ENCODE data around the gene CGB7. TPM values are rescaled to one million over a fixed set of nuclear protein-coding genes. Genes with fewer than 3 reads are reported as not detected.
"Not testable (repeated sequence)": the region's sequence is repeated elsewhere in the genome, so short reads cannot be mapped to it uniquely, and the experiment has no call there.

Gene CGB7
- total and polyA plus RNA-seq, 2 experiments from 2014 or later = 0.32 to 0.97 TPM

DNA sequence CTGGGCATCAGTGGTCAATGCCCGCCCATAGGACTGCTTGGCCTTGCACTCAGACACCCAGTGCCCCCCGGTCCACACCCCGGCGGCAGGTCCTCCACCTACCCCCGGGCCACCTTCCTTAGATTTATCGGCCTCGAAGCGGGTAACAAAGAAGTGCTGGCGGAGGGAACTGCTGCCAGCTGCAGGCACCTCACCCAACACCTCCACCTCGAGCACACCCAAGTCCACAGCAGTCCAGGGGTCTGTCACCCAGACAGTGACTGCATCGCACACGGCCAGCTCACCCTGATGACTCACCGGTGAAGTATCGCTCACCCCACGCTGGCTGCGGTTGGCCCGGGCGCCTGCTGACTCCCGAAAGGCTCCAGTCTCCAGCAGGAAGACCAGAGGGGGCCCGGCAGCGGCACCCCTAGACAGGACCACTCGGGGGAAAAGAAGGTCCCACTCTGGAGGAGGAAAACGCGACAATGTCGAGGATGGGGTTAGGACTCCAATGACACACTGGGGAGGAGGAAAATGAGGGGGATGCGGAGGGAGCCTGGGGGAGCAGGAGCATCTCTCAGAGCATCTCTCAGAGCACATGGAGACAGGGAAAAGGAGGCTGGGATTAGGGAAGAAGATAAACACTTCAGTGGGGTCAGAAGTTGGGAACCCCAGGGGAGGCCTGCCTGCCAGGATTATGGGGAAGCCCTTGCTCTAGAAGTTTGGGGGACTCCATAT lies 18.8 kb downstream of the CGB7 start:
- not testable (repeated sequence) for H3K4me3 Mint-ChIP-seq; H3K27ac ChIP-seq (ENCODE audit: low read depth); H3K4me1 Mint-ChIP-seq; H3K79me2 ChIP-seq (replicated peaks; ENCODE audit: insufficient read depth); H3K36me3 ChIP-seq (ENCODE audit: insufficient read depth); H3K27me3 Mint-ChIP-seq (ENCODE audit: insufficient read depth, low read depth, poor library complexity); H3K4me3 ChIP-seq; H2AFZ ChIP-seq; H3K9me3 Mint-ChIP-seq; H3F3A ChIP-seq (replicated peaks; ENCODE audit: low read depth); H3K27ac Mint-ChIP-seq; H3K4me2 ChIP-seq; H3K36me3 Mint-ChIP-seq (ENCODE audit: low read depth); H3K27me3 ChIP-seq (ENCODE audit: insufficient read depth); DNase-seq (ENCODE audit: low spot score); H3K4me1 ChIP-seq (ENCODE audit: insufficient read depth); ATAC-seq; H3K9me2 ChIP-seq (ENCODE audit: insufficient read depth); H4K20me1 ChIP-seq (replicated peaks; ENCODE audit: insufficient read depth)

DNA sequence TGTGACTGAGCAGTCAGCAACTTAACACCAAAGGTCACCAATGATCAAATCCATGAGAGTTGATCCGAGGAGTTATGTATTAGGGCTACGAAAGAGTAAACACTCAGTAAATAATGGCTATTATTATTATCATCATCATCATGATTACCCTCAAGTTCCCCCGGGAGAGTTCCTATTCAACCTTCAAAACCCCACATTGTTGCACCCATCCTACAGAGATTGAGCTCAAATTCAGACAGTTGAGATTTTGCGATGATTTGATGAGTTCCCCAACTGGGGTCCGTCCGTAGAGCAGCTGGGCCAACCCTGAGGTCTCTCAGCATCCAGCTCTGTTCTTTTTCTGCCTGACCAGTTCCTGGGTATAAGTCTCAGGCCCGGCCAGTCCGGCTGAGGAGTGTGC lies 19.4 kb downstream of the CGB7 start:
- not testable (repeated sequence) for H3K9me2 ChIP-seq (ENCODE audit: insufficient read depth); H3K4me1 ChIP-seq (ENCODE audit: insufficient read depth); H3K4me1 Mint-ChIP-seq; H3K79me2 ChIP-seq (replicated peaks; ENCODE audit: insufficient read depth); H3K9me3 Mint-ChIP-seq; H3K27me3 ChIP-seq (ENCODE audit: insufficient read depth); H3K27ac Mint-ChIP-seq; DNase-seq (ENCODE audit: low spot score); H2AFZ ChIP-seq; H3K27ac ChIP-seq (ENCODE audit: low read depth); H3K36me3 Mint-ChIP-seq (ENCODE audit: low read depth); H3K4me3 ChIP-seq; H4K20me1 ChIP-seq (replicated peaks; ENCODE audit: insufficient read depth); H3K36me3 ChIP-seq (ENCODE audit: insufficient read depth); H3K4me2 ChIP-seq; H3K27me3 Mint-ChIP-seq (ENCODE audit: insufficient read depth, low read depth, poor library complexity); H3F3A ChIP-seq (replicated peaks; ENCODE audit: low read depth); ATAC-seq; H3K4me3 Mint-ChIP-seq

DNA sequence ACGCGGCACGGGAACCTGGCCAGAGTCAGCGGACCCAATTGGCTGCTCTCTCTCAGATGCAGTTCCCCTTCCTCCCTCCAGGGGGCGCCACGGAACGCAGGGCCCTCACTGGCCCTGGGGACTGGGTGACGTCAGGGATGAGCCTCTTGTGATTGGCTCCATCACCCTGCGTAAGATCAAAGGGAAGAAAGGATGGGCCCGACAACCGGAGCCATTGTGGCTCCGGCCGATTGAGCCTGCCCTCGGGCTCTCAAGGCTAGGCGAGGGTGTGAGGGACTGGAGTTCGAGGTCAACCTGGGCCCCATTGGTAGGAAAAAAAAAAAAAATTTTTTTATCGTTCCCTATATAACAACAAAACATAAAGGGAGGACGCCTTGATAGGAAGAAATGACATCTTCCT lies 20.7 kb downstream of the CGB7 start, which contains the start of gene CGB1:
Gene CGB1 (minus strand): TSS at position 81 of the 400 bp plus-strand sequence. CDS start 184 bp downstream, outside the sequence.
- not testable (repeated sequence) for H3K27ac ChIP-seq (ENCODE audit: low read depth); H3K9me3 Mint-ChIP-seq; H3K27ac Mint-ChIP-seq; H3K79me2 ChIP-seq (replicated peaks; ENCODE audit: insufficient read depth); H3K27me3 ChIP-seq (ENCODE audit: insufficient read depth); H3K4me2 ChIP-seq; H2AFZ ChIP-seq; H4K20me1 ChIP-seq (replicated peaks; ENCODE audit: insufficient read depth); H3K9me2 ChIP-seq (ENCODE audit: insufficient read depth); H3K36me3 ChIP-seq (ENCODE audit: insufficient read depth); H3K4me3 Mint-ChIP-seq; H3K36me3 Mint-ChIP-seq (ENCODE audit: low read depth); H3F3A ChIP-seq (replicated peaks; ENCODE audit: low read depth); H3K4me1 ChIP-seq (ENCODE audit: insufficient read depth); H3K4me3 ChIP-seq; H3K4me1 Mint-ChIP-seq
- TF ChIP-seq, protein P1, sequence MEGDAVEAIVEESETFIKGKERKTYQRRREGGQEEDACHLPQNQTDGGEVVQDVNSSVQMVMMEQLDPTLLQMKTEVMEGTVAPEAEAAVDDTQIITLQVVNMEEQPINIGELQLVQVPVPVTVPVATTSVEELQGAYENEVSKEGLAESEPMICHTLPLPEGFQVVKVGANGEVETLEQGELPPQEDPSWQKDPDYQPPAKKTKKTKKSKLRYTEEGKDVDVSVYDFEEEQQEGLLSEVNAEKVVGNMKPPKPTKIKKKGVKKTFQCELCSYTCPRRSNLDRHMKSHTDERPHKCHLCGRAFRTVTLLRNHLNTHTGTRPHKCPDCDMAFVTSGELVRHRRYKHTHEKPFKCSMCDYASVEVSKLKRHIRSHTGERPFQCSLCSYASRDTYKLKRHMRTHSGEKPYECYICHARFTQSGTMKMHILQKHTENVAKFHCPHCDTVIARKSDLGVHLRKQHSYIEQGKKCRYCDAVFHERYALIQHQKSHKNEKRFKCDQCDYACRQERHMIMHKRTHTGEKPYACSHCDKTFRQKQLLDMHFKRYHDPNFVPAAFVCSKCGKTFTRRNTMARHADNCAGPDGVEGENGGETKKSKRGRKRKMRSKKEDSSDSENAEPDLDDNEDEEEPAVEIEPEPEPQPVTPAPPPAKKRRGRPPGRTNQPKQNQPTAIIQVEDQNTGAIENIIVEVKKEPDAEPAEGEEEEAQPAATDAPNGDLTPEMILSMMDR (conservative IDR thresholded peaks at IDR 0.05; ENCODE audit: low read depth in 2 of 2) = peak; percentile 63 to 70
- peak; percentile 87 for TF ChIP-seq CREB1 (CRISPR knock-in tag; IDR thresholded peaks at IDR 0.05; ENCODE audit: low read depth)
- peak; percentile 86 for DNase-seq (ENCODE audit: low spot score)
- H3K27me3 Mint-ChIP-seq (ENCODE audit: insufficient read depth, low read depth, poor library complexity) = peaks cover 11% of the 10 kb centered on the region
- ATAC-seq = peak; percentile 81

Data from GM23338 (cell line).